HG02759 (cell line): Measurements from ENCODE around the gene SEMA4C.

ENCODE experiments used
- ATAC-seq: cut with Tn5 transposase; IDR thresholded peaks from one replicate; pipeline ENCODE4 v1.9.1; 2021; ENCODE audit warnings: mild to moderate bottlenecking, moderate library complexity; ENCODE audit not compliant: unreplicated experiment

Gene SEMA4C

DNA sequence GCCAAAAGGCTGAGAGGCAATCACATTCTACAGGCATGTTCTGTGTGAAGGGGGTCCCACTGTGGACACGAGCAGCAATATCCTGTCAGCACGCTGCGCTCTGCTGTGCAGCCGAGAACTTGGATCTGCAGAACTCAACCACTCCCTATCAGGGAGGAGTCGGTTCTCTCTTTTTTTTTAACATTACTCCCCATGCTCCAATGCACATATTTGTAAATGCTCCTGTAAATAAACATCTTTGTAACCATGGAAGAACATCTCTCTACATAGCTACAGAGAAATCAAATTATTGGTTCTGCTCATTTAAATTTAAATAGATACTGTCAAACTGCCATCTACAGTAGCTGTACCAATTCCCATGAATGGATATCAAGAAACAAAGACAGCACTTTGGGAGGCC is 23.1 kb downstream of the SEMA4C start:
- no peak for ATAC-seq

DNA sequence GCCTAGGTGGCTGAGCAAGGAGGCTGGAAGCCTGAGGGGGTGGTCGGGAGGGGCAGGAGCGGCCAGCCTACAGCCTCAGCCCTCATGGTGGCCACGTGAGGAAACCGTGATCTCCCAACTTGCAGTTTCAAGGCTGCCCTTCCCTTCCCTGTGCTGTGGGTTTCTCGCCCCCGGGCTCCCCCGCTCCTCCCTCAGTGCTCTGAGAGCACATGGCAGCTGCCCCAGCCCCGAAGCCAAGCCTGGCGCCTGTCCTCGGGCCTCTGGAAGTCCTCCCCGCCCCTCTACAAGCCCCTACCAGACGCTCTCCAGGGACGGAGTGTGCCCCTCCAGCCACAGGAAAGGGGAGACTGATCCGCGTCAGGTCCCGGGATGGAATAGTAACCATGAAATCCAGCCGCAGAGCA is 25.5 kb downstream of the SEMA4C start:
- no peak for ATAC-seq

- ATAC-seq: no peak
Measured at GRCh38 chr2:96843538-96844268, 26.2 kb downstream of the SEMA4C start, which contains the start of gene ANKRD23. TSS of gene ANKRD23 (minus strand) at chr2:96844021. CDS start at chr2:96843992, 29 bp downstream.

GRCh38 chr2:96842600-96842999 is 27.3 kb downstream of the SEMA4C start:
- ATAC-seq: no peak

DNA sequence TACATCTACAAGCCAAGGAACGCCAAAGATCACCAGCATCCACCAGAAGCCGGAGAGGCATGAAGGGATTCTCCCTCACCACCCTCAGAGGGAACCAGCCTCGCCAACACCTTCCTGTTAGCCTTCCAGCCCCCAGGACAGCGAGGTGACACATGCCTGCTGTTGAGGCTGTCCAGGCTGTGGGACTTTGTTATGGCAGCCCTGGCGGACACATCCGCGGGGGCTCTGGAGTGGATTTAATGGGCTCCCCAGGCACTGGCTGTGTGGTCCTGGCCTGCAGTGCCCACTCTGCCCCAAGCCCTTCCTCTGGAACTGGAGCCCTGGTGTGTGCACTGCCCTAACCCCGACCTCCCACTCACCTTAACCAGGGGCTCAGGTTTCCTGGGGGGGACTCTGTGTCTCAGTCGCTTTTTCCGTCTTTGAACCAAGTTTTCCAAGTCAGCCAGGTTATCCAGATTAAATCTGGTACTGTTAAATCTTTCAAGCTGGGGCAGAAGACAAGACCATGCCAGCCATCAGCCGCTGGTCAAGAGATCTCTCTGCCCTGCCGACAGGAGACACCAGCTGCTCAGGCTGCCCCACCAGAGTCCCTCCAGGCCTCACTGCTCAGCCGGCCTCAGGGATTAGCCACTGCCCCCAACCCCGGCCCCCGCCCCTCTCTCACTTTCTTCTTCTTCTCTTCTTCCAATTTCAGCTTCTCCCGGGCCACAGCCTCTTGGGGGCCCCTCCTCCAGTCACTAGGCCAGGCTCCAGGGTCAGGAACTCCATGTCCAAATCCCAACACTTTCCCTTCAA is 28.0 kb downstream of the SEMA4C start:
- no peak for ATAC-seq

DNA sequence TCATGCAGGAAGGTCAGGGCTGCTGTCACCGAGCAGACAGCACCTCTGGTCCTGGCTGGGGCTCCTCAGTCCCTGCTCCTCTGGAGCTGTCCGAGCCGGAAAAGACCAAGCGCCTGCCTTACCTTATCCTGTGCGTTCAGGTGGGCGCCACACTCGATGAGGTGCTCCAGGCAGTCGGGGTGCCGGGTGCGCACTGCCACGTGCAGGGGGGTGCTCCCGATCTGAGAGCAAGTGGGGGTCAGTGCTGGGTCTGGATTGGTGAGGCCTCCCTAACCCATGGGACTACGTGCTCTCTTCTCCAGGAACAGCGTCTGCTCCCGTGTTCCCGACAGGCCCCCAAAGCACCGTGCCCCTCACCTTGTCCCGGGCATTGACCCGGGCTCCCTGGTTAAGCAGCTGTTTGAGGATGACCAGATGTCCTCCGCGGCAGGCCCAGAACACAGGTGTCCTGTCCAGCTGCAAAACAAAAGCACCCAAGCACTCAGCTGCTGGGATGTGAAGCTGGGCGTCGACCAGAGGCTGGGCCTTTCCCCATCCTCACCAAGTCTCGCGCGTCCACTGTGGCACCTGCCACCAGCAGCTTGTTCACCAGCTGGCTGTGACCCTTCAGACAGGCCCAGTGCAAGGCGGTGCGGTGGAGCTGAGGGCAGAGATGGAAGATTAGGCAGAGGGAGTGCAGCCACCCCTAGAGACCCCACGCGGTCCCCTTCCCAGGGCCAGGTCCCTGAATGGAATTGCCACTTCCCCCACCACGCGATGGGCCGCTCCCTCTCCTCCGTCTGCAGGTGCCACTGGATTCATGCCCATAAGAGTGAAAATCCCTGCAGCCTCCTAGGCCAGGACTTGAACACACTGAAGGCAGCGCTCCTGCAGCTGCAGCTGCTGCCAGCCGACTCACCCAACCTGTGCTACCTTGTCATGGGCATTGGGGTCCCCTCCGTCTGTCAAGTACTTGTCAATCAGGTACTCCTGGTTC is 29.7 kb downstream of the SEMA4C start:
- ATAC-seq: no peak

GRCh38 chr2:96839293-96839874 is 30.5 kb downstream of the SEMA4C start:
- peak; percentile 86 for ATAC-seq

GRCh38 chr2:96838345-96839292 is 31.3 kb downstream of the SEMA4C start:
- no peak for ATAC-seq

DNA sequence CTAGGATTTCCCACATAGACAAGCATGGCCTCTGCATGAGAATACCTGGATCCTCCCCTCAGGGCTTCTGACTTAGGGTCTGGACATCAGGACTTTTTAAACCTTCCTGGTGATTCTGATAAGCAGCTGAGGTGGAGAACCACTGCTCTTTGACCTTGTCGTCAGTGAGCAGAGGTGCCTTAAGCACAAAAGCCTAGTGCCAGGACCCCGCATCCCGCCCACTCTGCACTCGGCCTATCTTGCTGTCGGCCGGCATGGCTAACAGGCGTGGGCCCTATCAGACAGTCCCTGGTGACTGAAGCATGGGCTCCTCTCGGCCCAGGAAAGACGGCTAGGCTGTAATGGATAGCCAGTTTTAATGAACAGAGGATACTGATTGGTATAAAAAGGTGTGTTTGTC is 32.3 kb downstream of the SEMA4C start:
- ATAC-seq: no peak

DNA sequence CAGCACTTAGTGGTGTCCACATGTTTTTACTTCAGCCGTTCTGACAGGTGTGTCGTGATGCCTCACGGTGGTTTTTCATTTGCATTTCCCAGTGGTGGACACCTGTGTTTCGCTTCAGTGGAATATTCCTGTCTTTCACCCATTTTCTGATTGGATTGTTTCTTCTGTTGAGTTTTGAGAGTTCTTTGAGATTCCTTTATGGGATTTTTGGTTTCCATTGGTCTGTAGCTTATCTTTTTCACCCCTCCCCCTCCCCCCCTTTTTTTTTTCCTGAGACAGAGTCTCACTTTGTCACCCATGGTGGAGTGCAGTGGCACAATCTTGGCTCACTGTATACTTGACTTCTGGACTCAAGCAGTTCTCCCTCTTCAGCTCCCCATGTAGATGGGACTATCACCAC is 34.0 kb downstream of the SEMA4C start:
- ATAC-seq: no peak

GRCh38 chr2:96832754-96833507 is 36.9 kb downstream of the SEMA4C start:
- ATAC-seq: no peak

- ATAC-seq: no peak
Measured at GRCh38 chr2:96832408-96832753, 37.5 kb downstream of the SEMA4C start.

- no peak for ATAC-seq
Measured at GRCh38 chr2:96831679-96832078, 38.2 kb downstream of the SEMA4C start.

- ATAC-seq: no peak
Measured at GRCh38 chr2:96830044-96830562, 39.8 kb downstream of the SEMA4C start.

GRCh38 chr2:96828874-96829273 is 41.0 kb downstream of the SEMA4C start:
- ATAC-seq: no peak

GRCh38 chr2:96828436-96828835 is 41.4 kb downstream of the SEMA4C start:
- ATAC-seq: no peak

DNA sequence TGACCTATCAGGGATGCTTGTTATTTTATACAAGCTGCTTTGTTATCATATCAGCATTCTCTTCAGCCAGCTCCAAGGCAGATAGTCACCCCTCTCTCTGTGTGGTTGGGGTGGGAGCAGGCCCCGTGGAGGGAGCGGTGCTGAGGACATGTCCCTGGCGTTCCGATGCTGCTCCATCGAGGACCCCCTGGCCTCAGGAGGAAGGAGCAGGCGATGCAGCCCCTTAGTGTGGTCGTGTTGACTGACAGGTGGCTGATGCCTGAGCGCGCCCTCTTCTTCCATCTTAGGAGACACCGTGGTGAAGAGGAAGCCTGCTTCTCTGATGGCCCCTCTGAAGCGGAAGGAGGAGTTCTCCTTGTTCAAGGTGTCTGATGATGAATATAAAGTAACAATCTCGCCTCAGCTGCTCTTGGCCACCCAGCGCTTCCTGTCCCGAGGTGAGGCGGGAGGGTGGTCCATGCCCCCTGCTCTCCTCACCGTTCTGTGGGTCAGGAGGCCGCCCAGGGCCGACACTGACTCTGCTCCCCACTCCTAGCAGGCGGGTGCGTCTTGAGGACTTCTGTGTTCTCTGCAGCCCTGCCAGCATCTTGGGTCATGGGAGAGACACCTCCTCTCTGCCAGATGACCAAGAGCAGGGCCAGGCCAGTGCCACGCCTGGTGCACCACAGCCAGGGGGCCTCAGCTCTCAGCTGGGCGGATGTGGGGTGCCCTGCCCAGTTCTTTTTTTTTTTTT is 43.2 kb downstream of the SEMA4C start:
- no peak for ATAC-seq

DNA sequence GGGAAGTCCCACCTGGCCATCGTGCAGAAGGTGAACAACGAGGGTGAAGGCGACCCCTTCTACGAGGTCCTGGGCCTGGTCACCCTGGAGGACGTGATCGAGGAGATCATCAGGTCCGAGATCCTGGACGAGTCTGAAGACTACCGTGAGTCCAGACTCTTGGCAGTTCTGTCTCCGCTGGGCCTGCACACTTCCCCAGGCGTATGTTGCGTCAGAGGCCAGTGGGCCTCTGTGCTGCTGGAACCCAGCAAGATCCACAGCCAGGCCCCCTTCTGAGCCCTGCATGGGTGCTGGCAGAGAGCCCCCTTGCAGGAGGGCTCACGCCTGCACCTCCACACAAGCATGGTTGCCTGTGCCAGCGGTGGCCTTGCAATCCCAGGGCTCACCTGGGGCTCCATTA is 44.8 kb downstream of the SEMA4C start:
- ATAC-seq: no peak
